BJ (cell line): ENCODE data around the gene TNS1. TPM values are rescaled to one million over a fixed set of nuclear protein-coding genes. Genes with fewer than 3 reads are reported as not detected.

ENCODE experiments used
- CTCF ChIA-PET: fragments of 350-600 bp; formaldehyde crosslinking; extraction: SDS; loops from one replicate; lab custom pipeline; 2021; ENCODE audit warnings: antibody characterized with exemption, inconsistent platforms; lab: Yijun Ruan, JAX
- POLR2A ChIA-PET: fragments of 300-600 bp; sonication (Branson Sonifier 250); formaldehyde crosslinking; extraction: SDS; loops from one replicate; lab custom pipeline; 2021; ENCODE audit warnings: antibody characterized with exemption; lab: Charles Lee
- DNase-seq: peaks from one replicate; pipeline ENCODE4 v3.0.0-alpha.2; 2011; ENCODE audit warnings: low read depth
- H3K27me3 ChIP-seq: 2 replicates; pipeline ENCODE4 v1.6.0; 2011; ENCODE audit warnings: low read length; ENCODE audit not compliant: control insufficient read depth, insufficient read depth
- H3K36me3 ChIP-seq: 2 replicates; pipeline ENCODE4 v1.5.1; 2011; ENCODE audit warnings: low read length; ENCODE audit not compliant: control insufficient read depth, insufficient read depth
- H3K4me3 ChIP-seq: 2 replicates; pipeline ENCODE4 v1.5.1; 2011; ENCODE audit warnings: low read depth, mild to moderate bottlenecking, control low read depth, low read length
- CTCF ChIP-seq: IDR thresholded peaks from 2 replicates; pipeline ENCODE4 v1.5.1; 2011; ENCODE audit warnings: low read depth, mild to moderate bottlenecking, control low read depth, inconsistent platforms, low read length, moderate library complexity; ENCODE audit not compliant: insufficient read depth
- polyA plus RNA-seq: library from polyadenylated mRNA; depleted of rRNA; stranded (reverse); fragments of >200 nt; gene quantifications from 2 replicates; pipeline ENCODE4 v1.2.3, GENCODE V29; 2011

Gene TNS1
- polyA plus RNA-seq, 1 experiment, result 35.6 TPM

DNA sequence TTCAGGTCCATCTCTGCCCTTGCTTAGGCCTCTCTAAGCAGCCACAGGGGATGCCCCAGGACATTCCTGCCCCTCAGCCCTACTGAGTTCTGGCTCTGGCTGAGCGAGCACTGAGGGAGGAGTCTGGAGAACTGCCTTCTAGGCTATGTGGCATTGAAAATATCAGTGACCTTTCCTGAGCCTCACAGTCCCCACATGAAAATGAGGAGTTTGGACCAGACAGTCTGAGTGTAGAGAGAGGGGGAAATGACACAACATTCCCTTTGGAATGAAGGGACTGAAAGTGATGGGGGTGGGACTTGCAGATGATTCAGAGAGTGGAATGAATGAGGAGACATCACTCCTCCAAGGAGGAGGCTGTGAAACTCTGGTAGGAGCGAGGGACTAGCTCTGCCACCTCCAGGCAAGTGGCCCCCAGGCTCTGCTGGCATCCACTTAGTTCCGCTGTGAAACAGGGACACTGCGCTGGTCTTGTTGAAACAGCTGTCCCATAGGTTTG is 8.0 kb downstream of the TNS1 start:
- ChIA-PET CTCF (interaction anchor here (0.9 to 4.3 kb wide), 25 partner anchors 8 to 209 kb away, joined by 3 to 36 read pairs (median 6); no protein-coding TSS in a partner anchor), POLR2A (interaction anchor here (0.5 to 0.7 kb wide), 2 partner anchors 337 to 821 kb away, joined by 4 read pairs; no protein-coding TSS in a partner anchor)
- Histone ChIP-seq H3K27me3 (no peaks in the 10 kb centered on the region), H3K36me3 (peaks cover 17% of the 10 kb centered on the region), H3K4me3 (no peak overlapping the region)
- TF ChIP-seq CTCF, result no peak
- DNase-seq, result peak; percentile 67

- peaks cover 22% of the 10 kb centered on the region for H3K36me3 ChIP-seq
- ChIA-PET CTCF (interaction anchor here (0.6 to 4.3 kb wide), 33 partner anchors 9 to 208 kb away, joined by 3 to 36 read pairs (median 4); partner anchors contain the start of gene TNS1), POLR2A (no interaction called here)
- no peak for DNase-seq
- TF ChIP-seq CTCF, result peak; percentile 78
- no peaks in the 10 kb centered on the region for H3K27me3 ChIP-seq
- no peak overlapping the region for H3K4me3 ChIP-seq
These were observed 8.9 kb downstream of the TNS1 start for GRCh38 chr2:217993817-217994463.

DNA sequence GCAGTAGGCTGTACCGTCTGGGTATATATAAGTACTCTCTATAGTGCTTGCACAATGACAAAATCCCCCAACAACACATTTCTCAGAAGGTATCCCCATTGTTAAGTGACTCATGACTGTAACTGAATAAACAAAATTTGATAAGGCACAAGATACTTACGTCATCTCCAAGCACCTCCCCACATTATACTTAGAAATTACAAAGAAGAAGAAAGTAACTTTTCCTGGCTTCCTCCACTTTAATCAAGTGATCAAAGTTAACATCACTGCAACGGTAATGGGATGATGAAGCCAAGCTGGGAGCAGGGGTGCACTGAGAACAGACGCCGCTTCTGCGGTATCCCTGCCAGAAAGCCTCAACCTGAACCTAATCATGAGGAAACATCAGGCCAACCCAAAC is 9.7 kb downstream of the TNS1 start:
- no peak for TF ChIP-seq CTCF
- H3K4me3 ChIP-seq, result no peak overlapping the region
- H3K36me3 ChIP-seq, result peaks cover 26% of the 10 kb centered on the region
- CTCF ChIA-PET, result interaction anchor here (0.7 to 4.3 kb wide), 22 partner anchors 9 to 208 kb away, joined by 3 to 36 read pairs (median 4); partner anchors contain the start of gene TNS1
- POLR2A ChIA-PET, result no interaction called here
- DNase-seq, result no peak
- H3K27me3 ChIP-seq, result no peaks in the 10 kb centered on the region

GRCh38 chr2:217992061-217992460 is 10.7 kb downstream of the TNS1 start:
- no peak for TF ChIP-seq CTCF
- DNase-seq, result no peak
- Histone ChIP-seq H3K4me3 (no peak overlapping the region), H3K36me3 (peaks cover 36% of the 10 kb centered on the region), H3K27me3 (no peaks in the 10 kb centered on the region)
- POLR2A ChIA-PET, result no interaction called here
- CTCF ChIA-PET, result interaction anchor here (2.2 to 3.5 kb wide), 2 partner anchors 11 to 105 kb away, joined by 9 to 20 read pairs; partner anchors contain the start of gene TNS1

DNA sequence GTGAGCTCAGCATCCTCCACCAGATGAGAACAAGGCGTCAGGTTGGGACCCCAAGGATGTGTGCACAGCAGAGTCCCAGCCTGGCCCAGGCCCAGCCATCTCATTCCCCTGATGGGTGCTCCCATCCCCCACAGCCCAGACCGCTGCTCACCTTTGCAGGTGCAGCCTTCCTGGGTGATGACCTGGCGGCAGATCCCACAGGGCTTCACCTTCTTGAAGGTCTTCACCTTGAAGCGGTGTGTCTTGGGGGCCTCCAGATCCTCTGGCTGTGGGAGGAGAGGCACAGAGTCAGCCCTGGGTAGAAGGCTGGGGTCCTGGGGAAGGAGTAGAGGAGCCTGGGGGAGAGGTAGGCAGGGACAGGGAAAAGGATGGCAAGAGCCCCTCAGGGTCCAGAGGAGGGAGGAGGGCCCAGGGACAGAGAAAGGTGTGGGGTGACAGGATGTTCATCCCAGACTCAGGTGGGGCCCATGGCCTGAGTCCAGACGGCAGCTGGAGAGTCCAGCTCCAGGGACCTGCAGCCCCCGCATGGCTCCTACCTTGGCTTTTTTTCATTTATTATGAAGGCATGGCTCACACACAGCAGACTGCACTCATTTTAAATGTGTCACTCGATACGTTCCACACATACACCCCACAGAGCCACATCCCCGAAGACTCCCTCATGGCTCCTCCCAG is 11.9 kb downstream of the TNS1 start:
- H3K27me3 ChIP-seq, result no peaks in the 10 kb centered on the region
- no peak for DNase-seq
- H3K4me3 ChIP-seq, result no peak overlapping the region
- TF ChIP-seq CTCF, result no peak
- POLR2A ChIA-PET, result no interaction called here
- CTCF ChIA-PET, result interaction anchor here (3.5 kb wide), 1 partner anchor 104 kb away, joined by 20 read pairs; no protein-coding TSS in a partner anchor
- H3K36me3 ChIP-seq, result peaks cover 47% of the 10 kb centered on the region
